Measurements from ENCODE around the gene MSMO1. TPM values are rescaled to one million over a fixed set of nuclear protein-coding genes. Genes with fewer than 3 reads are reported as not detected.

MSMO1 gene
- total and polyA plus RNA-seq, 10 of the 15 experiments (the other 5 are each of a cell fraction or from before 2014, with no cell fraction given), result 63.6 to 168 (median 105) TPM

DNA sequence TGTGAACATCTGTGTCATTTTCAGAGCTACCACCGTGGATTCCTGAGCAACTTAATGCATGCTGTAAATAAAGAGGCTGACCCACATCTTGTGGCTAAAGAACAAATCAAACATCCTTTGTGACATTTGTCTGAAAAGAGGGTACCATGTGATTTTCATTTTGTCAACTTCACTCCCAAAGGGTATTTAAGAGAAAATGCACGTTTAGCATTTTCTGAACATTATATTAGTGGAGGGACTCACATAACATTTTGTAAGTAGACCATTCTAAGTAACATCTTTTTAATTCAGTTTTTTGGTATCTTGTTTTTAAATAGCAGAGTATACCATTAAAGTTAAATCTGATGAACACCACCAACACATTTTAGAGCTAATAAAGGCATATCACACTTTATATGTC, 34.3 kb downstream of the MSMO1 start:
- no peaks in the 10 kb centered on the region for H3K36me3 ChIP-seq (ENCODE audit: control insufficient read depth in 2 of 2, insufficient read depth in 2 of 2, low read length in 1 of 2)
- no peak overlapping the region for H3K27ac ChIP-seq (ENCODE audit: control insufficient read depth, insufficient read depth)
- ChIA-PET RAD21 (ENCODE audit: unreplicated experiment) (no interaction called here), POLR2A (no interaction called here), SMC1A (ENCODE audit: uncharacterized antibody, unreplicated experiment) (no interaction called here), CTCF (no interaction called here)
- DNase-seq (ENCODE audit: low read depth, low spot score) (no peak), ATAC-seq (no peak), FAIRE-seq (no peak)
- no TSS peak for BruUV-seq (replicated peaks)
- no peaks in the 10 kb centered on the region for H3K9me3 ChIP-seq (replicated peaks; ENCODE audit: control insufficient read depth, insufficient read depth, low read length)
- H4K20me1 ChIP-seq (ENCODE audit: control insufficient read depth, insufficient read depth), result no peaks in the 10 kb centered on the region
- WGBS (ENCODE audit: insufficient coverage, insufficient replicate concordance, low lambda C conversion rate, missing lambda C conversion rate), result 38% methylated on average over 2 of the region's 2 CpGs
- no peak overlapping the region for H3K4me2 ChIP-seq (ENCODE audit: control insufficient read depth, insufficient read depth)
- no peak overlapping the region for H3K9ac ChIP-seq (ENCODE audit: control insufficient read depth, insufficient read depth, low read length)
- TF ChIP-seq BCL11A (IDR thresholded peaks at IDR 0.05; ENCODE audit: low read depth, low read length) (no peak), NFYA (IDR thresholded peaks at IDR 0.05; ENCODE audit: borderline replicate concordance, low read depth, low read length) (no peak), TBL1XR1 (IDR thresholded peaks at IDR 0.05; ENCODE audit: low read depth, low read length) (no peak)
- TF ChIP-seq, protein P1, sequence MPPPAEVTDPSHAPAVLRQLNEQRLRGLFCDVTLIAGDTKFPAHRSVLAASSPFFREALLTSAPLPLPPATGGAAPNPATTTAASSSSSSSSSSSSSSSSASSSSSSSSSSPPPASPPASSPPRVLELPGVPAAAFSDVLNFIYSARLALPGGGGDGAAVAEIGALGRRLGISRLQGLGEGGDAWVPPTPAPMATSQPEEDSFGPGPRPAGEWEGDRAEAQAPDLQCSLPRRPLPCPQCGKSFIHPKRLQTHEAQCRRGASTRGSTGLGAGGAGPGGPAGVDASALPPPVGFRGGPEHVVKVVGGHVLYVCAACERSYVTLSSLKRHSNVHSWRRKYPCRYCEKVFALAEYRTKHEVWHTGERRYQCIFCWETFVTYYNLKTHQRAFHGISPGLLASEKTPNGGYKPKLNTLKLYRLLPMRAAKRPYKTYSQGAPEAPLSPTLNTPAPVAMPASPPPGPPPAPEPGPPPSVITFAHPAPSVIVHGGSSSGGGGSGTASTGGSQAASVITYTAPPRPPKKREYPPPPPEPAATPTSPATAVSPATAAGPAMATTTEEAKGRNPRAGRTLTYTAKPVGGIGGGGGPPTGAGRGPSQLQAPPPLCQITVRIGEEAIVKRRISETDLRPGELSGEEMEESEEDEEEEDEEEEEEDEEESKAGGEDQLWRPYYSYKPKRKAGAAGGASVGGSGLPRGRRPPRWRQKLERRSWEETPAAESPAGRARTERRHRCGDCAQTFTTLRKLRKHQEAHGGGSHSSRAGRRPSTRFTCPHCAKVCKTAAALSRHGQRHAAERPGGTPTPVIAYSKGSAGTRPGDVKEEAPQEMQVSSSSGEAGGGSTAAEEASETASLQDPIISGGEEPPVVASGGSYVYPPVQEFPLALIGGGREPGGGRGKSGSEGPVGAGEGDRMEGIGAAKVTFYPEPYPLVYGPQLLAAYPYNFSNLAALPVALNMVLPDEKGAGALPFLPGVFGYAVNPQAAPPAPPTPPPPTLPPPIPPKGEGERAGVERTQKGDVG (CRISPR knock-in tag; IDR thresholded peaks at IDR 0.05), result no peak
- in situ Hi-C loops (cut with MboI), result no loop called here
- H3K27me3 ChIP-seq (replicated peaks in 1 of 2; ENCODE audit: control insufficient read depth in 2 of 2, insufficient read depth in 2 of 2, low read length in 1 of 2), result peaks cover 2 to 9% of the 10 kb centered on the region in 2 experiments; a peak in 2 of 4 replicates
- H3K79me2 ChIP-seq (ENCODE audit: control insufficient read depth, insufficient read depth, low read length), result no peaks in the 10 kb centered on the region
- H2AFZ ChIP-seq (ENCODE audit: control insufficient read depth, low read depth, low read length), result no peak overlapping the region
- intact Hi-C loops (cut with micrococcal nuclease; ENCODE audit: unreplicated experiment), result no loop called here
- H3K4me1 ChIP-seq (ENCODE audit: control insufficient read depth, insufficient read depth, low read length), result no peaks in the 10 kb centered on the region
- no peak overlapping the region for H3K4me3 ChIP-seq

Measured in GM12878 (cell line).